Kidney (tissue), 14 donors: ENCODE measurements around the gene WWC2. TPM values are rescaled to one million over a fixed set of nuclear protein-coding genes. Genes with fewer than 3 reads are reported as not detected.

Source experiments
- DNase-seq, 5 donors: peaks; one replicate each; pipeline ENCODE4 v3.0.0-alpha.2; 2013 to 2020
- FAIRE-seq: peaks from 2 replicates; lab custom pipeline; 2012; peaks lifted over from hg19 to GRCh38; lab: Jason Lieb, UNC
- H3K27ac ChIP-seq, 2 donors: one replicate each; pipeline ENCODE4 v1.7.0; 2013; ENCODE audit warnings: low read depth in 2 of 2, low read length in 2 of 2, inconsistent platforms in 1 of 2
- H3K27me3 ChIP-seq: one replicate; pipeline ENCODE4 v1.7.1; 2013; ENCODE audit warnings: low read length, inconsistent platforms; ENCODE audit not compliant: control insufficient read depth, insufficient read depth
- H3K36me3 ChIP-seq, 3 donors: one replicate each; pipeline versions ENCODE4 v1.7.0 to v1.7.1; 2013; ENCODE audit warnings: low read length in 3 of 3, control low read depth in 1 of 3, inconsistent platforms in 1 of 3; ENCODE audit not compliant: insufficient read depth in 3 of 3, control insufficient read depth in 2 of 3
- H3K4me1 ChIP-seq, 3 donors: one replicate each; pipeline versions ENCODE4 v1.7.0 to v1.7.1; 2013; ENCODE audit warnings: low read length in 3 of 3, inconsistent platforms in 1 of 3, low read depth in 1 of 3; ENCODE audit not compliant: control insufficient read depth in 2 of 3, insufficient read depth in 2 of 3
- H3K4me3 ChIP-seq, 3 donors: one replicate each; pipeline versions ENCODE4 v1.7.0 to v1.8.1; 2013; ENCODE audit warnings: low read length in 3 of 3, control low read depth in 1 of 3, inconsistent platforms in 1 of 3
- H3K9ac ChIP-seq, 3 donors: one replicate each; pipeline versions ENCODE4 v1.7.0 to v1.7.1; 2013; ENCODE audit warnings: low read length in 3 of 3, control low read depth in 1 of 3, inconsistent platforms in 1 of 3
- H3K9me3 ChIP-seq, 3 donors: one replicate each; pipeline versions ENCODE4 v1.7.0 to v1.7.1; 2013; ENCODE audit warnings: low read length in 3 of 3, control low read depth in 1 of 3, inconsistent platforms in 1 of 3; ENCODE audit not compliant: control insufficient read depth in 2 of 3, insufficient read depth in 1 of 3
- CTCF ChIP-seq: IDR thresholded peaks from 3 replicates; pipeline ENCODE4 v1.5.1; 2012; ENCODE audit warnings: mild to moderate bottlenecking, moderate library complexity, borderline replicate concordance; ENCODE audit not compliant: insufficient read depth; ENCODE audit errors: extremely low read depth
- intact Hi-C: fragments of 100-400 bp; cut with DNase I; formaldehyde crosslinking; loops from one replicate; pipeline ENCODE4 v1.11.1; 2022
- polyA plus RNA-seq: library from polyadenylated mRNA; stranded (reverse); fragments of 350-450 nt; fragmentation: Illumina TruSeq; extraction: RNeasy Lipid Tissue Mini Kit (QIAGEN cat#74804); gene quantifications from one replicate; pipeline ENCODE4 v1.2.3, GENCODE V29; 2014; ENCODE audit warnings: low read depth, low replicate concordance; ENCODE audit not compliant: insufficient read depth
- total RNA-seq: library from RNA; stranded (reverse); fragmentation: NEBNext Ultra II Directional; extraction: Animal tissue kit (Norgen Biotek cat#: 25700); gene quantifications from one replicate; pipeline ENCODE4 v1.2.1, GENCODE V29; 2021
- donor health status: control.
- donor health status: control.
- donor health status: control.
- donor health status: control.
- donor health status: control.
- donor health status: DM: yes; HTN: yes; CAD: no.
- donor health status: Normal renal cell carcinoma (clear cell type).

The WWC2 gene
- total and polyA plus RNA-seq, 2 donors from 2014 or later = 10.1 to 59.6 TPM

DNA sequence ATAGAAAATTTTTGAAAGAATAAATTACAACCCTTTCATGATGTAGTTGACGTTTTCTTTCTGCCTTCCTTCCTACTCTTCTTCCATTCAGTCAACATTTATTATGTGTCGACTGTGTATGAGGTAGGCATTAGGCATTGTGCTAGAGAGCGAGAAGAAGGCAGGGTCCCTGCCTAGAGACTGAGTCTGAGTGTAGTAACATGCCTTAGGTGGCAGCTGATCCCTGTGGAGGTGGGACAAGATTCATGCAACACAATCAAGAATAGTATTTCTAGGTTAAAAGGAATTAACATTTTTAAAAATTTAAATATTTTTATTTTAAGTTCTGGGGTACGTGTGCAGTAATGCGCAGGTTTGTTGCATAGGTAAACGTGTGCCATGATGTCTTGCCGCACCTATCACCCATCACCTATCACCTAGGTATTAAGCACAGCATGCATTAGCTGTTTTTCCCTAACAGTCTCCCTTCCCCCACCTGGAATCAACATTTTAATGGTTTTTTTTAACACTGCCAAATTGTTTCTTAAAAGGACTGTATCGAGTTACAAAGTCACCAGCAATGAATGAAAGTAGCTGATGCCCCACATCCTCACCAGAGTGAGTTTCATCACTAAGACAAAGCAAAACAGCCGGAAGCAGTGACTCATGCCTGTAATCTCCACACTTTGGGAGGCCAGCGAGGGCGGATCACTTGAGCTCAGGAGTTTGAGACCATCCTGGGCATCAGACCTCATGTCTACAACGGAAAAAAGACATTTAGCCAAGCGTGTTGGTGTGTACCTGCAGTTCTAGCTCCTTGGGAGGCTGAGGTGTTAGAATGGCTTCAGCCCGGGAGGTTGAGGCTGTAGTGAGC, 84.0 kb downstream of the WWC2 start:
- FAIRE-seq (no peak), DNase-seq (peak in 4 of 5 donors; percentile 68 to 91 (median 84))
- Histone ChIP-seq H3K4me1 (peaks cover 0 to 8% (median 2%) of the 10 kb centered on the region in 3 donors), H3K9ac (no peak overlapping the region), H3K27me3 (no peaks in the 10 kb centered on the region), H3K36me3 (no peaks in the 10 kb centered on the region), H3K9me3 (no peaks in the 10 kb centered on the region), H3K4me3 (no peak overlapping the region), H3K27ac (no peak overlapping the region)
- no peak for TF ChIP-seq CTCF
- intact Hi-C loops = loop anchor here (10.0 kb wide), 1 partner anchor 52 kb away; no protein-coding TSS in a partner anchor

- no peak overlapping the region for H3K27ac ChIP-seq
- H3K36me3 ChIP-seq = no peaks in the 10 kb centered on the region
- intact Hi-C loops = loop anchor here (10.0 kb wide), 1 partner anchor 51 kb away; no protein-coding TSS in a partner anchor
- TF ChIP-seq CTCF = no peak
- H3K27me3 ChIP-seq = no peaks in the 10 kb centered on the region
- H3K4me1 ChIP-seq = peaks cover 0 to 8% (median 0%) of the 10 kb centered on the region in 3 donors
- H3K4me3 ChIP-seq = no peak overlapping the region
- no peaks in the 10 kb centered on the region for H3K9me3 ChIP-seq
- no peak overlapping the region for H3K9ac ChIP-seq
- FAIRE-seq = no peak
- no peak for DNase-seq
Measured at GRCh38 chr4:183183906-183184535, 85.0 kb downstream of the WWC2 start.

- Histone ChIP-seq H3K27ac (no peak overlapping the region), H3K36me3 (no peaks in the 10 kb centered on the region), H3K4me3 (no peak overlapping the region), H3K9ac (no peak overlapping the region), H3K9me3 (no peaks in the 10 kb centered on the region), H3K27me3 (no peaks in the 10 kb centered on the region), H3K4me1 (peaks cover 0 to 8% (median 0%) of the 10 kb centered on the region in 3 donors)
- FAIRE-seq (no peak), DNase-seq (no peak)
- TF ChIP-seq CTCF = no peak
- intact Hi-C loops = loop anchor here (10.0 kb wide), 1 partner anchor 50 kb away; no protein-coding TSS in a partner anchor
Measured at GRCh38 chr4:183185018-183185417, 86.0 kb downstream of the WWC2 start.
